Erythroblast (primary cell): ENCODE data around the gene DGAT2.

Source experiments
- GATA1 ChIP-seq: IDR thresholded peaks from 2 replicates; pipeline ENCODE4 v1.6.1; 2011; ENCODE audit warnings: low read depth, mild to moderate bottlenecking, control low read depth, low read length, moderate library complexity
- POLR2A ChIP-seq: IDR thresholded peaks from 2 replicates; pipeline ENCODE4 v1.6.1; 2011; ENCODE audit warnings: mild to moderate bottlenecking, low read length

- TF ChIP-seq POLR2A (no peak), GATA1 (no peak)
Measured at GRCh38 chr11:75792127-75792731, 23.7 kb downstream of the DGAT2 start.
